HG02885 (cell line): ENCODE measurements around the gene VMP1.

Experiments used
- ATAC-seq: cut with Tn5 transposase; IDR thresholded peaks from one replicate; pipeline ENCODE4 v1.9.1; 2021; ENCODE audit warnings: mild to moderate bottlenecking; ENCODE audit not compliant: unreplicated experiment, poor library complexity

The VMP1 gene

DNA sequence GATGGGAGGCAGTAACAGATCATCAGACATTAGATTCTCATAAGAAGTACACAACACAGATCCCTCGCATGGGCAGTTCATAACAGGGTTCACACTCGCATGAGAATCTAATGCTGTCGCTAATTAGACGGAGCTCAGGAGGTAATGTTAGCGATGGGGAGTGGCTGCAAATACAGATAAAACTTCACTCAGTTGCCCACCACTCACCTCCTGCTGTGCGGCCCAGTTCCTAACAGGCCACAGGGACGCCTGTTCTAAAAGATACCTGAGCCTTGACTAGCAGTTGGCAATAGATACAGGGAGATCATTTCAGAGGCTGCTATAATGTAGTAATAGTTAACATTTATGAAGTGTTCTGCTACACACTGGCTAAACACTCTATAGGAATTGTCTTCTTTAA lies 5.2 kb upstream of the VMP1 start:
- ATAC-seq: no peak

DNA sequence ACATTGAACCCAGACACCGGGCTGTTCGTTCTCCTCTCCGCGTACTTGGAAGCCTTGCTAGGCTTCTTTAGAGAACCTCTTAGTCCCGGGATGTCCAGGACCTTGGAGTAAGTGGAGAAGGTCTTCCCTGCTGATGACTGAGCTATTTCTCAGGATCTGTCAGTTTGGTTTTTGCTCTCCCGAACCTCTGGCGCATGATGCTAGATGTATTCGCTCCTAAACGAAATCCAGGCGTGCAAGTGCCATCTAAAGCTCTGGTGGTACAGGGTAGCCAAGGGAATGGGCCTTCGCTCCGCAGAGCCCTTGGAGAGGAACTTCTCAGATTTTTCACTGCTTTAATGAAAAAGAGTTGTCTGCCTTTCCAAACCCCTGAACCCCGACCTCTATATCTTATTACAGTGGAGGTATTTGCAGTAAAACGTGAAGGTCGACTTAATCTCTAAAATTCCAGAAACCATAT lies 547 bp downstream of the VMP1 start:
- ATAC-seq: no peak

DNA sequence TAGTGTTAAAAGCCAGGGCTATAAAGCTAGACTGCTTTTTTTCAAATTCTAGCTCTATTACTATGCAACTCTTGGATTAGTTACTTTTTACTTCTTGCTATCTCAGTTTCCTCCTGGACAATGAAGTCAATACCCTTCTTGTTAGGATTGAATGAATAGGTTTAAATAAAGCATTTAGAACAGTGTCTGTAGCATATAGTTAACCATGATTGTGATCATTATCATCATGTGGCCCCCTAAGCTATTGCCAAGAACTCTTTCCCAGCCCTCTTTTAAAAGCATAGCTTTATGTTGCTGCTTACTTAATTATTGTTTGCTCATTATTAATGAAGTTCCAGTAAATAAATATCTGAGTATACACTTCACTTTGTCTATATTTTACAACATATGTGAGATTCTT lies 4.5 kb downstream of the VMP1 start:
- no peak for ATAC-seq

DNA sequence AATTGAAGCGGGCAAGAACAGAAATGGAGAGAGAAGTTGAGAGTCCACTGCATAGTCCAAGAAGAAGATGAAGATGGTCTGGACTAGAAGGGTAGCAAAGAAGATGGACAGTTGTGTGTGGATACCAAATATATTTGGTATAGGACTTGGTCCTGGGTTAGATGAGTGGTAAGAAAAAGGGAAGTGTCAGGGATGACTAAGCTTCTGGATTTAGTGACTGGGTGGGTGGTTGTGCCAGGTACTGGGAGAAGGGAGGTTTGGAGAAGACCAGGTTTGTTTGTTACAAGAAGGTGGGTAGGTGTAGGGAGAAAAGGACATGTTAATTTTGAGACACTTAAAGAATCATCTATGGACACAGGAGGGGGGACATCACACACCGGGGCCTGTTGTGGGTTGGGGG lies 5.4 kb downstream of the VMP1 start:
- no peak for ATAC-seq

DNA sequence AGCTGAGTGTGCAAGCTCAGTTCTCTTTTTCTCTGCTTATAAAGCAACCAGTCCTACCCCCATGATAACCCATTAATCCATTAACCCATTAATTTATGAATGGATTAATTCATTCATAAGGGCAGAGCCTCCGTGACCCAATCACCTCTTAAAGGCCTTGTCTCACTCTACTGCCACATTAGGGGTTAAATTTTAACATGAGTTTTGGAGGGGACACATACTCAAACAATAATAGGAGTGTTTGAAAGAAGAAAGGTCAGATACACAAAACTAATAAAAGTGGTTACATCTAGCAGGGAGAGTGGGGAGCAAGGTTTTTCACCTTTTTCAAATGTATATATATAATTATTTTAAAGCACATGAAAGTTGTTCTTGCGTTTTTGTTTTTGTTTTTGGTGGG lies 6.8 kb downstream of the VMP1 start:
- no peak for ATAC-seq

GRCh38 chr17:59716427-59716826 lies 9.0 kb downstream of the VMP1 start:
- no peak for ATAC-seq

- no peak for ATAC-seq
Observed at GRCh38 chr17:59719526-59719925, 12.1 kb downstream of the VMP1 start.

GRCh38 chr17:59722623-59723022 lies 15.2 kb downstream of the VMP1 start:
- no peak for ATAC-seq

- no peak for ATAC-seq
Observed at GRCh38 chr17:59723041-59723440, 15.6 kb downstream of the VMP1 start.

- ATAC-seq: no peak
Observed at GRCh38 chr17:59723607-59724006, 16.2 kb downstream of the VMP1 start.

DNA sequence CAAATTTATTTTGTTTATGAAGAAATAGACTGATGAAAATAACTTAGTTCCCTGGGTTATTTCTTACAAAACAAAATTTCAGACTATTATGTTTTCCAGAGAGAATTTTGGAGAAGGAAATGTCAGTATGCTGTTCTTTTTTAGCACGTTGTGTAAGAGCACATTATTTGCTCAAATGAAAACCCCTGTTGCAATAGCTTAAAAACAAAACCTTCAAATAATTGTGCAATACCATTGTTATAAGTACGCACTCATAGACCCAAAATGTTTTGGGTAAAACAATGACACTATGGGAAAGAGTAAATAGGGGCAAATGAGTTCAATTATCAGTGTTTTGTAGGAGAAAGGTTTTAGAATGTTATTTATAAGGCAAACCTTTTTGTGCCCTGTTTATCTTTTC lies 18.2 kb downstream of the VMP1 start:
- ATAC-seq: no peak

DNA sequence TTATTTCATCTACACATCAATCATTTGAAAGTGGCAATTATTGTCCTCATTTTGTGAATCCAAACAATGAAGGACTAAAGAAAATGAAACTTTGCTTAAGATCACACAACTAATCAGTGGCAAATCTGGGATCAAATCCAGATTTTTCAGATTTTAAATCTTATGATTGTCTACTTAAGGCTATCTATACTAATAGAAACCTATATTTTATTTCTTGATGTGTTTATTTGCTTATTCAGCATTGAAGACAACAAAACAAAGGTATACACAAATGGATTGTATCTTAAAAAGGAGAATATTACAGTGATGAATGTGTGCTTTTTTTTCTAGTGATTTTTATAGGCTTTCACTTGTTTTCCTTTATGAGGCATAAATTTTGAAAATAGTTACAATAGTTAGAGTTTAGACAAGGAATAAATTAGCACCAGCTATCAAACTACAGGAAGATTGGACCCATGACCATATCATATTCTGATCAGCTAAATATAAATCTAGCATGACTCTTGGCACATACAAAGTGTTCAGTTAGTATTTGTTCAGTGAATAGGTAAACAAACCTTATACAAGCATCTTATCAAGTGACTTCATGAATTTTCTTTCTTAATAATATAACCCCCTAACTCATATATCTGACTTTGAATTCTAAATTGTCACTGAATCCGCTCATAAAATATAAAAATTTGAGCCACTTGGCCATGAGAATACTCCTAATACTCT lies 20.5 kb downstream of the VMP1 start:
- ATAC-seq: no peak

DNA sequence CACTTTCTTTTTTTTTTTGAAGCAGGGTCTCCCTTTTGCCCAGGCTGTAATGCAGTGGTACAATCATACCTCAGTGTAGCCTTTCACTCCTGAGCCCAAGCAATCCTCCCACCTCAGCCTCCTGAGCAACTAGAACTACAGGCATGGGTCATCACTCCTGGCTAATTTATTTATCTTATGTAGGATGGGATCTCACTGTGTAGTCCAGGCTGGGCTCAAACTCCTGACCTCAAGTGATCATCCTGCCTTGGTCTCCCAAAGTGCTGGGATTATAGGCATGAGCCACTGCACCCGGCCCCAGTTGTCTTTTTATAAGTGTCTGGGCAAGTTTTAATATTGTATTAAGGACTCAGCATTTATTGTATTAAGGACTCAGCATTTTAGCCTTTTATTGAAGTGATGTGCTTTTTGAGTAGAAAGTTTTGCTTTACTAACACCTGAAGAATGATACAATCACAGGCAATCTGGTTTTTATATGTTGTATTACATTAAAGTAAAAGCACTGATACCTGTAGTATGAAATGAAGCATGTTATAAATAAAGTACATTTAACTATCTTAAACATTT lies 22.9 kb downstream of the VMP1 start:
- ATAC-seq: no peak

- no peak for ATAC-seq
Observed at GRCh38 chr17:59733697-59734096, 26.2 kb downstream of the VMP1 start.

GRCh38 chr17:59734226-59734625 lies 26.8 kb downstream of the VMP1 start:
- no peak for ATAC-seq

DNA sequence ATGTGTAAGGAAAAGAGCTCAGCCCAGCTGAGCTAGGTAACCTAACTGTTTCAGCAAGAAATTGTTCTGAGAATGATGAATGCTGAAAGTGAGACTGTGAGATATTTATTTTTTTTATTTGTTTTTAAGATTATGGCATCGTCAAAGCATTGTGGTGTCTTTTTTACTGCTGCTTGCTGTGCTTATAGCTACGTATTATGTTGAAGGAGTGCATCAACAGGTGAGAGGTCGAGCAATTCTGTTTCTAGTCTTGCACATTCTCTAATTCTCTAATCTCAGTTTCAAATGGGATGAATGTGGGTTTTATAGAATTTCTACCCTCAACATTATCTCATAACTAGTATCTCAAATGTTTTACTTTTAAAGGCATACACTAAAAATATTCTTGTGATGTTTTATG lies 29.9 kb downstream of the VMP1 start:
- ATAC-seq: no peak

- no peak for ATAC-seq
Observed at GRCh38 chr17:59743842-59744241, 36.4 kb downstream of the VMP1 start.

GRCh38 chr17:59745040-59745439 lies 37.6 kb downstream of the VMP1 start:
- no peak for ATAC-seq

GRCh38 chr17:59746849-59747445 lies 39.5 kb downstream of the VMP1 start:
- ATAC-seq: no peak

- no peak for ATAC-seq
Observed at GRCh38 chr17:59748591-59748990, 41.1 kb downstream of the VMP1 start.

DNA sequence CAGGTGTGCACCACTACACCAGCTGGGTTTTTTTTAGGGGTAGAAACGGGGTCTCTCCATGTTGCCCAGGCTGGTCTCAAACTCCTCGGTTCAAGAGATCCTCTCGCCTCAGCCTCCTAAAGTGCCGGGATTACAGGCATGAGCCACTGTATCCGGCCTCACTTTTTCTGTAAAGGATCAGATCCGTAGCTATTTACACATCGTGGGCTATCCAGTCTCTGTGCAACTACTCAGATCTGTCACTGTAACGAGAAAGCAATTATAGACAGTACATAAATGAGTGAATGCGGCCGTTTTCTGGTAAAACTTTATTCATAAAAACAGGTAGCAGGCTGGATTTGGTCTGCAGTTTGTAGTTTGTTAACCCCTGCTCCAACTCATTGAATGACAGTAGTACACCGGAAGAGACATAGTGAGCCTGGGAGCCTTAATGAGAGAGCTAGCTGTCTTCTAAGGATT lies 44.5 kb downstream of the VMP1 start:
- no peak for ATAC-seq

- ATAC-seq: no peak
Observed at GRCh38 chr17:59752446-59752845, 45.0 kb downstream of the VMP1 start.
